GM18861 (cell line): ENCODE measurements around the gene MPRIP.
"Not testable (repeated sequence)": the region's sequence is repeated elsewhere in the genome, so short reads cannot be mapped to it uniquely, and the experiment has no call there.

Source experiments
- ATAC-seq: cut with Tn5 transposase; IDR thresholded peaks from one replicate; pipeline ENCODE4 v1.9.1; 2021; ENCODE audit not compliant: unreplicated experiment

MPRIP gene, protein sequence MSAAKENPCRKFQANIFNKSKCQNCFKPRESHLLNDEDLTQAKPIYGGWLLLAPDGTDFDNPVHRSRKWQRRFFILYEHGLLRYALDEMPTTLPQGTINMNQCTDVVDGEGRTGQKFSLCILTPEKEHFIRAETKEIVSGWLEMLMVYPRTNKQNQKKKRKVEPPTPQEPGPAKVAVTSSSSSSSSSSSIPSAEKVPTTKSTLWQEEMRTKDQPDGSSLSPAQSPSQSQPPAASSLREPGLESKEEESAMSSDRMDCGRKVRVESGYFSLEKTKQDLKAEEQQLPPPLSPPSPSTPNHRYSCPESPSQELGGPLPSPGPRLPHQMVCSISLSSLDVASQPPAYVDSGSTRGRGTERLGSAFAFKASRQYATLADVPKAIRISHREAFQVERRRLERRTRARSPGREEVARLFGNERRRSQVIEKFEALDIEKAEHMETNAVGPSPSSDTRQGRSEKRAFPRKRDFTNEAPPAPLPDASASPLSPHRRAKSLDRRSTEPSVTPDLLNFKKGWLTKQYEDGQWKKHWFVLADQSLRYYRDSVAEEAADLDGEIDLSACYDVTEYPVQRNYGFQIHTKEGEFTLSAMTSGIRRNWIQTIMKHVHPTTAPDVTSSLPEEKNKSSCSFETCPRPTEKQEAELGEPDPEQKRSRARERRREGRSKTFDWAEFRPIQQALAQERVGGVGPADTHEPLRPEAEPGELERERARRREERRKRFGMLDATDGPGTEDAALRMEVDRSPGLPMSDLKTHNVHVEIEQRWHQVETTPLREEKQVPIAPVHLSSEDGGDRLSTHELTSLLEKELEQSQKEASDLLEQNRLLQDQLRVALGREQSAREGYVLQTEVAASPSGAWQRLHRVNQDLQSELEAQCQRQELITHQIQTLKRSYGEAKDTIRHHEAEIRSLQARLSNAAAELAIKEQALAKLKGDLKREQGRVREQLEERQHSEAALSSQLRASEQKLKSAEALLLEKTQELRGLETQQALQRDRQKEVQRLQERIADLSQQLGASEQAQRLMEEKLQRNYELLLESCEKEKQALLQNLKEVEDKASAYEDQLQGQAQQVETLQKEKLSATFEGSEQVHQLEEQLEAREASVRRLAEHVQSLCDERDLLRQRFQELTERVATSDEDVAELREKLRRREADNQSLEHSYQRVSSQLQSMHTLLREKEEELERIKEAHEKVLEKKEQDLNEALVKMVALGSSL (N-terminal part only)

DNA sequence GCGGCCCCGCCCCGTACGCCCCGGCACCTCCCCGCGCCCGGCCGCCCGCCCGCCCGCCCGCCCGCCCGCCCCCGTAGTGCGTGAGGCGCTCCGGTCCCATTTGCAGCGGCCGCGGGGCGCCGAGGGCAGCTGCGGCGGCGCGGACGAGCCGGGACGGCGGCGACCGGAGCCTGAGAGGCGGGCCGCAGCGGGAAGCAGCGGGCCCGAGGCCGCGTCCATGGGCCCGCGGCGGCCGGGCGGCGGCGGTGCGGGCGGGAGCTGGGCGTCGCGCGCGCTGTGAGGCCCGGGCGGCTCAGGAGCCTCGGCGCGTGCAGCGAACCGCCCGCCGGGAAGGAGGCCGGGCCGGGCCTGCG lies at the start of gene MPRIP:
TSS of gene MPRIP (plus strand) at position 74 of the 353 bp plus-strand sequence. CDS start 392 bp downstream, outside the sequence.
- ATAC-seq = no peak

DNA sequence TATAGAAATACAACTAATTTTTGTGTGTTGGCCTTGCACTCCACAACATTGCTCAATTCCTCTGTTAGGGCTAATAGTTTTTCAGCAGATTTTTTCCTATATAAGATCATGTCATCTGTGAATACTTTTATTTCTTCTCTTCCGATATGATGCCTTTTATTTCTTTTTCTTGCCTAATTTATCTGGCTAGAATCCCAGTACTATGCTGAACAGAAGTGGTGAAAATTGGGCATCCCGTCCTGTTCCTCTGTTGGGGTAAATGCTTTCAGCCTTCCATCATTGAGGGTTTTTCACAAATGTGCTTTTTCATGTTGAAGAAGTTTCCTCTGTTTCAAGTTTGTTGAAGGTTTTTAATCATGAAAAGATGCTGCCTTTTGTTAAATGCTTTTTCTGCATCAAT lies 47.6 kb upstream of the MPRIP start:
- ATAC-seq = no peak

DNA sequence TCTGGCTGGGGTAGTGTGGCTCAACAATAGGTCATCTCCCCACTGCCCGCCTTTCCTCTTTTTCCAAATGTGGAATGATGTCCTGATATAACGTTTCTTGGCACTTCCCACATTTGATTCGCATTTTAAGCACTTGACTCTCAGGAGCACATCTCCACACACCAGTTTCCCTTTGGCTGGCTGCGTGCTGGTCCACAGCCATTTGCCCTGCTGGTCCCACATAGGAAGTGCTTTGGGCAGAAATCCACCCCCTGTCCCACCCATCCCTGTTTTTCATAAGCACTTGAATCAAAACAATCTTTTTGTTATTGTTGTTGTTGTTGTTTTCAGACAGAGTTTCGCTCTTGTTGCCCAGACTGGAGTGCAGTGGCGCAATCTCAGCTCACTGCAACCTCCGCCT lies 46.3 kb upstream of the MPRIP start:
- no peak for ATAC-seq

DNA sequence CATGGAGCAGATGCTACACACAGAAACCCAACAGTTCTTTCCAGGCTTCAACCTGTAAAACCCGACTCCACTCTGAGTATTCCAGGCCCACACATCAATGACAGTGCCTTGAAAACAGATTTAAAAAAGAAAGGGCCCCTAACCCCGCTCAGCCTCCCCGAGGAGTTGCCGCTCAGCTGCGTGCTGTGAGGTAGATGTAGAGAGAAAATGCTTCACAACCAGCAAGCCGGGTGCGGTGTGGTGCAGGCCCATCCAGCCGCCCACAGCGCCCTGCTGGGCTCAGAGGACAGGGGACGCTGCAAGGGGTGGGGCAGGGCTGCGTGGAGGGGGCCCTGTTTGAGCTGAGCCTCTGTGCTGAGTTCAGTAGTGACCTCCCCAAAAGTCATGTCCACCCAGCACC lies 45.5 kb upstream of the MPRIP start:
- ATAC-seq = not testable (repeated sequence)

DNA sequence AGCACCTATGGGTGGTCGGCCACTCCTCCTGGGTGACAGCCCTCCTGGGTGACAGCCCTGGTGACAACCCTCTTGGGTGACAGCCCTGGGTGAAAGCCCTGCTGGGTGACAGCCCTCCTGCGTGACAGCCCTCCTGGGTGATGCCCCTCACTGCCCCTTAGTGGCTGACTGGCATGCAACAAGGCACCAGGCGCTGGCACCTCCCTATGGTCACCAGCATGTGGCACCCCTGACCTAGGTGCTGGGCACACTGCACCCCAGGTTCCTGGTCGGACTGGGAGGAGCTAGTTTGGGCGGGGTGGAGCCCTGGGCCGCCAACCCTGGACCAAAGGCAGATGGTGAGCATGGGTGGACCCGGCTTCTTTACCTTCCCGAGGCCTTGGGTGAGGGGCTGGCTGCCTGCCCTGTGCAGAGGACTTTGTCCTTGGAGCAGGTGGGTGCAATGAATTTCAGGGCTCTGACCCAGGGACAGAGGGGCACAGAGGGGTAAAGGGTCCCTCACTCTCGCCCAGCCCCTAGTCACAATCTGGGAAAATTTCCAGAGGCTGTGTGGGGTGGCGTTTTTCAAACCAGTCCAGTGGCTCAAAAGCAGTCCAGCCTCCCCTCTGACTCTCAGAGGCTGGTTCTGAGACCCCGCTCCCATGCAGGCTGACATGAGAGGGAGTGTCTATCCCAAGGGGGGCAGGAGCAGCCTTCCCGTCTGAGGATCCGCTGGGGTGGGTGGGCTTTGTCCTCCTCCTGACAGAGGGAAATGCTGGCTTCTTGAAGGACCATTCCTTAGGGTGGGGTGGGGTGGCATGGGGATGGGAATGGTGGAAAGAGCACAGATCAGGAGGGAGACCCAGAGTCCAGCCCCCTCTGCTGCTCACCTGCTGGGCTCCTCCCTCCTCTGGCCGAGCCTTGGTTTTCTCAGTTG lies 44.5 kb upstream of the MPRIP start:
- no peak for ATAC-seq

DNA sequence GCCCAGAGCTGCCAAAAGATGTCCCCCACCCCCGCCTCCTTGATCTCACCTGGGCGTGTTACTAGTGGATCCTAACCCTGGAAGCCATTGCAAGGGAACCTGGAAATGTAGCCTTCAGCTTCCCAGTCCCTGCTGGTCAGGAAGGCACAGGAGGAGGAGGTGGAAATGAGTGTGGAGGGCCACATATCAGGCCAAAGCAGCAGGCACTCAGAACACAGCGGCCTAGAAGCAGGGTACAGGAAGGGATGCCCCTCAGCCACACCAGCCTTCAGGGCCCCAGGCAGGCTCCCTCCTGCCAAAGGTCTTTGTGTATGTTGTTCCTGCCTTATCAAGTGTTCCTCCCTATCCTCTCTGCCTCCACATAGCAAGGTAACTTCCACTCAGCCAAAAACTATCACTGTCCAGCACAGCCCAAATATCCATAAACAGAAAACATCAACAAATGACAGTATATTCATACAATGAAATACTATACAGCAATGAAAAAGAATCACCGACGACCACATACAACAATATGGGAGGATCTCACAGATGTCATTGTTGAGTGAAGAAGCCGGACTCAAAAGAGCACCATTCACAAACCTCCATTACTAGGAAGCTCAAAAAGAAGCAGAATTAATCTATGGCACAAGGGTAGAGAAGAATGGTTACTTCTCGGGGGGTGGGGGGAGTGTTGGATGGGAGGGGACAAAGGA lies 42.2 kb upstream of the MPRIP start:
- no peak for ATAC-seq

DNA sequence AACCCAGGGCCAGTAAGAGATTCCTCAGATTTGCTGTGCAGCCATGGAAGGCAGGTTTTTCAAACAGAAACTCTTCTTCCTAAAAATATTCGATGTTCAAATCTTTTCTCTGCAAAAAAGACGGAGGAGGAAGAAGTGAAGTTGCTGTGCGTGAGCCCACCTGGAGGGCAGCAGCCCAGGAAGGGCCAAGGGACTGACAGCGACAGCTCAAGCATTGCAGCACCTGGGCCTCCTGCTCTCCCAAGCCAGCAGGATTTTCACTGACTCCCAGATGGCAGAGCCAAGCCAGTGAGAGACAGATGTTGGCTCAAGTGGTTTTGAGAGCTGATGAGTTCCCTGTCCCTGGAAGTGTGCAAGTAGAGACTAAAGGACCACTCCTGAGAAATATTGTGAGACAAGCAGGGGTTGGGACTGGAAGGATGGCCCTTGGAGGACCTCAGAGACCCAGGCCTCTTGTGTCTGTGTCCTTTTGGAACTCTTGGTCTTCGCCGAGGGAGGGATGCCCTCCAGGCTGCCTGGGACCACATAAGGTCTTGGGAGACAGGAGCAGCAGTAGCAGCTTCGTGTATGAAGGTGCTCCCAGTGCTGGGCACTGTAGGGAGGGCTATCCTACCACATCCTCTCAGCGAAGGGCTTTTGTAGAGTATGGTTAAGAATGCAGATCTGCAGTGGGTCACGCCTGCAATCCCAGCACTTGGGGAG lies 41.0 kb upstream of the MPRIP start:
- ATAC-seq = no peak

DNA sequence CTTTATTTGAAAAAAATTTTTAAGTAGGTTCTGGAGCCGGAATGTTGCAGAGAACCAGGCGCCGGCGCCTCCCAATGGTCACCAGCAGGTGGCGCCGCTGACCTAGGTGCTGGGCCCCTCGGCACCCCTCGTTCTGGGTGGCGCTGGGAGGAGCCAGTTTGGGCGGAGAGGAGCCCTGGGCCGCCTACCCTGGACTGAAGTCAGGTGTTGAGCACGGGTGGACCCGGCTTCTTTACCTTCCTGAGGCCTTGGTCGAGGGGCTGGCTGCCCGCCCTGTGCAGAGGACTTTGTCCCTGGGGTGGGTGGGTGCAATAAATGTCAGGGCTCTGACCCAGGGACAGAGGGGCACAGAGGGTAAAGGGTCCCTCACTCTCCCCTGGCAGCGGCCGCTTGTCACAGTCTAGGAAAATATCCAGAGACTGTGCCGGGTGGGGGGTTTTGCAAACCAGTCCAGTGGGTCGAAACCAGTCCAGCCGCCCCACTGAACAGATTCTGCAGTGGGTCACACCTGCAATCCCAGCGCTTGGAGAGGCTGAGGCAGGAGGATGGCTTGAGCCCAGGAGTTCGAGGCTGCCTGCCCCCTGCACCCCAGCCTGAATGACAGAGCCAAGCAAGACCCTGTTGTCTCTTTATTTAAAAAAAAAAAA lies 40.3 kb upstream of the MPRIP start:
- no peak for ATAC-seq

DNA sequence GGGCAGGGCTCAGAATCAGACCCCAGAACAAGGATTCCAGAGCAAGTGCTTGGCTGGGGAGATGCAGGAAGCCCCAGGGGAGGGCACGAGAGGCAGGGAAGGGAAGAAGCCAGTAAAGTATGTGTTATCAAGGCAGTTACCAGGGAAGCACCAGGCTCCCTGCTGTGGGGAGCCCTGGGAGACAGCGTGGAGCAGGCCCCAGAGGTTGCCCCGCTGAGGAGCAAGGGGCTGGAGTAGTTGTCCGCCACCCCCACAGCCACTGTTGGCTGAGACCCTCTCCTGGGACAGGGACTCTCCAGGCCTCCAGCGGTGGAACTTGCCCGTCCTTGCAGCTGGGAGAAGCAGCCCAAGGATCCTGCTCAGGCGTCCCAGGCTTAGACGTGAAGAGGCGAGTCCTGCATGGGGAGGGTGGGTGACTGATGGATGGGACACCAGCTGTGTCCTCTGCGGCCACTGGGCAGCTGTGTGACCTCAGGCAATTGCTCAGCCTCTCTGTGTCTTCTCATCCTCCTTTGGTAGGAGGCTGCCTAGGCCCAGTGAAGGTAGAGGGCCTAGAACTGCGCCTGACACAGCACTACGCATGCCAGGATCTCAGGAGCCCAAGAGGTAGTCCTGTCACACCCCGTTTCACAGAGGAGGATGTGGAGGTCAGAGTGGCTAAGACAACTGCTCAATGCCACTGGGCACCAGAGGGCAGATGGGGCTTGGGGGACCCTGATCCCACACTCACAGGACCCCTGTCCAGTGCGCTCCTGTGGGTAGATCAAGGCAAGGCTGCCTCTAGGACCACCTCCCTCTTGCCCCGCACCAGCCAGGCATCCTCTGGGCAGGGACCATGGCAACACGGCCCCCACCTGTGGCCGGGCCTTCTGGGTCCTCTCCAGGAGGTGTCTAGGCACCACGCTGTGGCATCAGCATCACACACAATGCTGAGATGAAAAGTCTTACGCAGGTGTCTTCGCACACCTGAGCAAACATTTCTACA lies 39.2 kb upstream of the MPRIP start:
- not testable (repeated sequence) for ATAC-seq

DNA sequence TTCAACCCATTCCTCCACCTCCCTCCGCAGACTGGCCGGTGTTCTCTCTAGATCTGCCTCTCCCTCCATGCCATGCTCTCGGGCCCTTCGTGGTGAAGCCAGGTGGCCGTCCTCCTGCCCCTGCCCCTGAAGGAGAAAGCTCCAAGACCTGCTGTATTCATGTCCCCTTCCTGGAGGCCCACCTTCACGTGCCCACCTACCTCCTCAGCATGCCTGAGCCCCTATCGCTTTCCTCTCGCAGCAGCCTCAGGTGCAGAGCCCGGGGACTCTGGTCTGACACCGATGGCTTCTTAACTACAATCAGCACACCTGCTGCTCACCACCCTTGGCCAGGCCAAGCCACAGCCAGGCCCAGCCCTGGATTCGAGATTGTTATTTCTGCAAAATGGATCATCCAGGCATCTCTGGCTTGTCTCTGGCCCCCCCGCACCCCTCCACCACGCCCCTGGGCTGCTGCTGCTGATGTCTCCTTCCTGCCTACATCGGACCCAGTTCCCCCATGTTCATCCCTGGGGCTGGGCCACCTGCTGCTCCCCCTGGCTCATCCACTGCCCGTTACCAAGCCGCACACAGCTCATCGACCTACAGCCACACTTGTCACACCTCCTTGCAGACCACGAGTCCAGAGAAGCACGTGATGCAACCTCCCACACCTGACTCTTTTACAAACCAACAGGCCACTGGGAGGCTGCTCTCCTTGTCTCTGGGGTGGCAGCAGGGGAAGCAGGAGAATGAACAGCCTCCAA lies 37.8 kb upstream of the MPRIP start:
- ATAC-seq = no peak

DNA sequence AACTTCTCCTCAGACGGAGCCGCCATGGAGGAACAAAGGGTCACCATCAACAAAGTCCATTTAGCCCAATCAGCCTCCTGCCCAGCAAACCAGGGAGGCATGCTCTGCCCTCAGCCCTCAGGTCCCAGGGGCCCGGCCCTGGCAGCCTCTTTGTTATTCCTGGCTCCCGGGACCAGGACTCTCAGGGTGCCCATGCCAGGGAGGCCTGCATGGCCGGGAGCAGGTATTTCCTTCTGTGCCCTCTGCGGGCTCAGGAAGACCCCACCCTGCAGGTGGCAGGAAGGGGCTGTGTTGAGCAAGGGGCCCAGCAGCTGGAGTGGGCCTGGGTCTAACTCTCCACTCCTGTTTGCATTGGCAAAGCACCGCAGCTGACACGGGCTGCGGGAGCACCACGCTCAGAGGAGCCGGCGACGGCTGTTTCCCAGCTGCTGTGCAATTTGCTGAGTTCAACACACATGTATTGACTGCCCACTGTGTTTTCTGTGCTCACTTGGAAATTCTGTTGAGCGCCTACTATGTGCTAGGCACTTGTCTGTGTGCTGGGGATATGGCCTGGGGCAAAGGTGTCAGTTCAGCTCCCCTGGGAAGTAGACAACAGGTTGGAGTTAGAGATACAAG lies 37.2 kb upstream of the MPRIP start:
- not testable (repeated sequence) for ATAC-seq

DNA sequence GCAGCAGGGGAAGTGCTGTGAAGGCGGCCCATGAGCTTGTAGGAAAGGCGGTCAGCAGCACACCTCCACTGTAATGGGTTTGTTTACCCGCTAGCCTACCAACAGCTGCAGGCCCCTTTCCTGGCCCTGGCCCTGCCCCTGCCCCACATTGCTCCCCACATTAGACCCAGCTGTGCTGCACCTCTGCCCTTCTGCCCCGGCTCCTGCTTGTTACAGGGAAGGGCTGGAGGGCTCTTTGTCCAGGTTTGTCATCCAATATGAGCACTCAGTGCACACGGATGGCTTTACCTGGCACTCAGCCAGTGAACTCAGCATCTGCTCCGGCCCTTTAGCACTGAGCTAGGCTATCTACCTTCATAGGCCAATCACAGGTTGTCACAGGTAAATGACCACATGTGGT lies 34.4 kb upstream of the MPRIP start:
- ATAC-seq = not testable (repeated sequence)

DNA sequence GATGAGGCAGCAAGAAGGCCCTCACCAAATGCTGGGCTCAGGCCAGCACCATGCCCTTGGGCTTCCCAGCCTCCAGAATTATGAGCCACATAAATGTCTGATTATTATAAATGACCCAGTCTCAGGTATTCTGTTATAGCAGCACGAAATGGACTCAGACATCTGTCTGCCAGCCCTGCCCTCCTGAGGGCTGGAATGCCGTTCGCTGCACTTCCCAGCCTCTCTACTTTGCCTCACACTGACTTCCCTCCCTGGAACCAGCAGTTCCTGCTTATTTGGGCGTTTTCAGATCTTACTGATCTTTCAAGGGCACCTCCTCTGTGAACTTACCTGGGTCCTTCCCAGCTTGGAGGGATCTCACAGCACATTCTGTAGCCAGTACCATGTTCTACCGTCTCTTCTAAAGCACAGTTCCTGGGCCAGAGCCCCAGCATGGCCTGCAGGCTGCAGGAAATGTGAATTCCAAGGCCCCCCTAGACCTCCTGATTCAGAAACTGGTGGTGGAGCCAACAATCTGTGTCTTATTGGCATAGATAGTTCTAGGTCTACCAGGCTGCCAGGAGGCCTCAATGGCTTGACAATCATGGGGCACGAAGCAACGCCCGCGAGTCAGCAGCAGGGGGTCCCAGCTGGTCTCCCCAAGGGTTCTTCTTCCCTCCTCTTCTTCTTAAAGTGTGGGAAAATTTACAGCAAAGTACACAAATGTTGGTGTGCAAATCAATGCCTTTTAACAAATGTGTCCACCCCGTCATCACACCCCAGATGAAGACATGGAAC lies 33.4 kb upstream of the MPRIP start:
- not testable (repeated sequence) for ATAC-seq

DNA sequence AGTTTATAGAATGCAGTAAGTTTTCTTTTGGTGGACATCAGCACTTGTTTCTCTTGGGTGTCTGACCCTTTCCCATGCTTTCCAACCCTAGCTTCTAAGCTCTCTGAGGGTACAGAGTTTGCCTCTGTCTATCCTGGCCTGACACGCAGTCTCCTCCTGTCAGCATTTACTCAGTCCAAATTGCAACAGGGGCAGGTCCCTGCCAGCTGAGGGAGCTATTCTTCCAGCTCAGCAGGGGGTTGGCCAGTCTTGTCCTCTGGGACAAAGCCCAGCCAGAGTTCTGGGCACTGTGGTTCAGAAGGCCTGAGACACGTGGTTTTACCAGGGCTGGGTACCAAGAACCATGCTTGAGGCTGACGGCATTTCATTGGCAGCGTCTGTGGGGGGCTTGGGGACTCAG lies 32.3 kb upstream of the MPRIP start:
- not testable (repeated sequence) for ATAC-seq

DNA sequence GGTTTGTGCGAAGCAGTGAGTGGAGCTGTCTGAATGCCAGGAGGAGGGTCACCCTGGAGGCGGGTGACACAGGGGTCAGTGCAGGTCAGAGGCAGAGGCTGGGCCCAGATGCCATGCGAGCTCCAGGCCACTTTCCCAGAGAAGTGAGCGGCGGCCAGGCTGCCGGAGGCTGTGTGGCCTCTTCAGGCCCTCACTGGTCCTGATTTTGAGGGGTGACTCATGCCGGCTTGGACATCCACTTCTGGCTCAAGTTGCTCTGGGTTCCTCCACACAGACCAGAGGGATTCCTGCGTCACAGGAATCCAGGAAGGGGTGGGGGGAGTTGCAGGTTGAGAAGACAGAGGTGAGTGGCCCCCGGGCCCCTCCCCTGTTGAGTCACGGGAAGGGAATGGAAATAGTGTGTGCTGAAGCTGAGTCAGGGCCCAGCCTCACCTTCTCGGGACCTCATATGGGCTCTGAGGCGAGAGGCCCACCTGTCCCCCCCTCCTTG lies 31.7 kb upstream of the MPRIP start:
- ATAC-seq = not testable (repeated sequence)
